Epithelial cell of esophagus (primary cell): Measurements from ENCODE around the gene DPH6.

Experiments used
- DNase-seq: peaks from one replicate; pipeline ENCODE4 v3.0.0; 2010; ENCODE audit warnings: low read depth
- H3K4me3 ChIP-seq: 2 replicates; pipeline ENCODE4 v1.5.1; 2011; ENCODE audit warnings: mild to moderate bottlenecking, low read length, control low read depth
- TF ChIP-seq, protein P1 (sequence below): IDR thresholded peaks from 2 replicates; pipeline ENCODE4 v1.5.1; 2011; ENCODE audit warnings: low read depth, mild to moderate bottlenecking, low read length, control low read depth, inconsistent platforms; ENCODE audit not compliant: insufficient read depth; ENCODE audit errors: missing control alignments

The DPH6 gene

DNA sequence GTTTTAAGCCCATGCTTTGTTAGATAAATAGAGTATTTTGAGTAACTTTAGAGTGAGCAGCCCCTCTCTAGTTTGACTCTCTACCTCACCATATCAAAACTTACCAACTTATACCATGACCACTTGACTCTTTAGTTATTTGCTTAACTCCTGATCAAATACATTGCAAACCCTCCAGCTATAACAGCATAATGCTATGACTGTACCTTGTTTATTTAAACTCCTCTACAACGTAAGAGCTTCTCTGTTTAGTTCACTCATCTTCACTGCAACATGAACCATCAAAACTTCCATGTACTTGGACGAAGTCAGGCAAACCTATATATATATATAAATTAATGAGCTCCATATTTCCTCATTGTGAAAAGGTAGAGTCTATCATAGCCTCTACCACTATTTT lies 218.2 kb downstream of the DPH6 start:
- TF ChIP-seq, protein P1, sequence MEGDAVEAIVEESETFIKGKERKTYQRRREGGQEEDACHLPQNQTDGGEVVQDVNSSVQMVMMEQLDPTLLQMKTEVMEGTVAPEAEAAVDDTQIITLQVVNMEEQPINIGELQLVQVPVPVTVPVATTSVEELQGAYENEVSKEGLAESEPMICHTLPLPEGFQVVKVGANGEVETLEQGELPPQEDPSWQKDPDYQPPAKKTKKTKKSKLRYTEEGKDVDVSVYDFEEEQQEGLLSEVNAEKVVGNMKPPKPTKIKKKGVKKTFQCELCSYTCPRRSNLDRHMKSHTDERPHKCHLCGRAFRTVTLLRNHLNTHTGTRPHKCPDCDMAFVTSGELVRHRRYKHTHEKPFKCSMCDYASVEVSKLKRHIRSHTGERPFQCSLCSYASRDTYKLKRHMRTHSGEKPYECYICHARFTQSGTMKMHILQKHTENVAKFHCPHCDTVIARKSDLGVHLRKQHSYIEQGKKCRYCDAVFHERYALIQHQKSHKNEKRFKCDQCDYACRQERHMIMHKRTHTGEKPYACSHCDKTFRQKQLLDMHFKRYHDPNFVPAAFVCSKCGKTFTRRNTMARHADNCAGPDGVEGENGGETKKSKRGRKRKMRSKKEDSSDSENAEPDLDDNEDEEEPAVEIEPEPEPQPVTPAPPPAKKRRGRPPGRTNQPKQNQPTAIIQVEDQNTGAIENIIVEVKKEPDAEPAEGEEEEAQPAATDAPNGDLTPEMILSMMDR, result no peak
- no peak for DNase-seq
- no peak overlapping the region for H3K4me3 ChIP-seq

DNA sequence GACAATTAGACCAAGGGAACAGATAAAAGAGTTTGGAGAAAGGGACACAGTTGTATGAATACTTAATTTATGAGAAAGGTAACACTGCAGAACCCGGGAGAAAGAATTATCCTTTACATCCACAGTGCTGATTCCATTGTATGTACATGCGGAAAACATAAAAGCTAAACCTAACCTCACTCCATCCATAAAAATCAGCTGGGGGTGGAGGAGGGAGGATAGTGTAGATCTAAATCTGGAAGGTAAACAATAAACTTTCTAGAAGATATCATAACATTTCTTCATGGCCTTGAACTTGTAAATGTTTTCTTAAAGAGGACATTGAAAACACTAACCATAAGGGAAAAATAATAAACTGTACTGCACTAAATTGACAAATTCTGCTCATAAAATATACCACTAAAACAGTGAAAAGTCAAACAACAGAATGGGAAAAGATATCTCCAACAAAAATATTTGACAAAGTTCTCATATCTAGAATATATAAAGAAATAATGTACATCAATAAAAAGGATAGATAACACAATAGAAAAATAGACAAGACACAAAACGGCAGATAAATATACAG lies 220.5 kb downstream of the DPH6 start:
- H3K4me3 ChIP-seq, result no peak overlapping the region
- DNase-seq, result no peak
- TF ChIP-seq, protein P1, result no peak

DNA sequence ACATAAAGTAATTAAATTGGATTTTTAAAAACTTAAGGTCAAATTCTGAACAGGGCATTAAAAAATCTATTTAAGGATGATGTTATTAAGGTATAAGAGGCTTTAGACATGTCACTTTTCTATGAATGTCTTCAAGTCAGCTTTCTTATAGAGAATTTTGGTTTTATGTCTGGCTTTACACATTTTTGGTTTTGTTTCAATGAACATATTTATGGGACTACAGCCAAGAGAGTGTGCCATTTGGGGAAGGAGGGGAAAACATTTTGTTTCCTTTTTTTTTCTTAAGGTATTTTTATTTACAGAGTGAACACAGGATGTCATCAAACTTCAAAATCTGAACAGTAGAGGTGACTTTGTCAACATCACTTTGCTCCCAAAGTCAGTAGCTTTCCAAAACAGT lies 222.8 kb downstream of the DPH6 start:
- no peak for DNase-seq
- TF ChIP-seq, protein P1, result no peak
- H3K4me3 ChIP-seq, result no peak overlapping the region

DNA sequence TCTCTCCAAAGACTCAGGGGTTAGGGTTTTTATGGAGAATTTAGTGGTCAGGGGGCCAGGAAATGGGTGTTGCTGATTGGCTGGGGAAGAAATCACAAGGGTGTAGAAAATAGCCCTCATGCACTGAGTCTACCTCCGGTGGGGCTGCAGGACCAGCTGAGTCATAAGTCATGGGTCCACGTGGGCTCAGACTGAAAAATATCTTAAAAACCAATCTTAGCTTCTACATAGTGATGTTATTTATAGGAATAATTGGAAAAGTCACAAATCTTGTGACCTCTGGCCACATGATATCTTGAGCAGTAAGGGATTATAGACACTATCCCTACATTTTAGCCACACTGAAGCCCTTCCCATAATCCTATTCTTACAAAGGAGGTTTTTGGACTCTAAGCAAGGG lies 224.0 kb downstream of the DPH6 start:
- DNase-seq, result no peak
- TF ChIP-seq, protein P1, result no peak
- H3K4me3 ChIP-seq, result no peak overlapping the region

DNA sequence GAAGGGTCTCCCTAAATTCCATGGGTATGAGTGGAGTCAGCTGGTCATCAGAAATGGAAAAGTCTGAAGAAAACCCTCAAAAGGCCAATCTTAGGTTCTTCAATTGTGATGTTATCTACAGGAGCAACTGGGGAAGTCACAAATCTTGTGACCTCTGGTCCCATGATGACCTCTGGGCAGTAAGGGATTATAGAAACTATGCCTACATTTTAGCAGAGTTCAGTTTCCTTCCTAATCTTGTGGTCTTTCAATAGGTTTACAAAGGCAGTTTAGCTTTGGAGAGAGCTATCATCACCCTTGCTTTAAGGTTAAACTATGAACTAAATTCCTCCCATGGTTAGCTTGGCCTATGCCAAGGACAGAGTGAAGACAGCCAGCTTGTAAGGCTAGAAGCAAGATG lies 225.1 kb downstream of the DPH6 start:
- TF ChIP-seq, protein P1, result no peak
- DNase-seq, result no peak
- H3K4me3 ChIP-seq, result no peak overlapping the region
